ENCODE measurements around the gene KLHL12.

Gene KLHL12

GRCh38 chr1:202879128-202879527 is 47.9 kb downstream of the KLHL12 start:
- no peak for DNase-seq

- DNase-seq = no peak
Observed at GRCh38 chr1:202873026-202873425, 54.0 kb downstream of the KLHL12 start.

GRCh38 chr1:202871367-202871766 is 55.7 kb downstream of the KLHL12 start:
- DNase-seq = no peak

- DNase-seq = no peak
Observed at GRCh38 chr1:202862679-202863560, 64.1 kb downstream of the KLHL12 start.

- peak; percentile 70 for DNase-seq
Observed at GRCh38 chr1:202861420-202862132, 65.5 kb downstream of the KLHL12 start.

- peak; percentile 32 for DNase-seq
Observed at GRCh38 chr1:202860744-202861419, 66.2 kb downstream of the KLHL12 start.

GRCh38 chr1:202858789-202859414 is 68.1 kb downstream of the KLHL12 start:
- DNase-seq = no peak

- no peak for DNase-seq
Observed at GRCh38 chr1:202858331-202858730, 68.7 kb downstream of the KLHL12 start.

GRCh38 chr1:202857136-202857610 is 69.9 kb downstream of the KLHL12 start:
- DNase-seq = no peak

GRCh38 chr1:202856014-202856413 is 71.0 kb downstream of the KLHL12 start:
- DNase-seq = no peak

GRCh38 chr1:202854787-202855186 is 72.2 kb downstream of the KLHL12 start:
- no peak for DNase-seq

GRCh38 chr1:202852163-202852904 is 74.7 kb downstream of the KLHL12 start:
- no peak for DNase-seq

- DNase-seq = no peak
Observed at GRCh38 chr1:202850593-202851362, 76.3 kb downstream of the KLHL12 start.

GRCh38 chr1:202848191-202848542 is 78.9 kb downstream of the KLHL12 start:
- DNase-seq = no peak

- no peak for DNase-seq
Observed at GRCh38 chr1:202844935-202845334, 82.1 kb downstream of the KLHL12 start.

- no peak for DNase-seq
Observed at GRCh38 chr1:202844259-202844658, 82.8 kb downstream of the KLHL12 start.

GRCh38 chr1:202843081-202843480 is 84.0 kb downstream of the KLHL12 start:
- no peak for DNase-seq
